ENCODE data around the gene ABLIM2.

GRCh38 chr4:7988437-7988836 lies 170.2 kb downstream of the ABLIM2 start:
- no peak for TF ChIP-seq RCOR1 (IDR thresholded peaks at IDR 0.05; ENCODE audit: insufficient replicate concordance, low read length)
- TF ChIP-seq POLR2A (IDR thresholded peaks at IDR 0.05; ENCODE audit: low read depth, low read length) = no peak
- no peak for TF ChIP-seq CTCF (conservative IDR thresholded peaks at IDR 0.05; ENCODE audit: low read depth, low read length)
- TF ChIP-seq SMC3 (IDR thresholded peaks at IDR 0.05; ENCODE audit: low read depth, low read length) = no peak
- TF ChIP-seq BHLHE40 (IDR thresholded peaks at IDR 0.05; ENCODE audit: low read depth, low read length) = peak; percentile 55; the same call in 1 of the 2 replicates
- TF ChIP-seq MAZ (IDR thresholded peaks at IDR 0.05; ENCODE audit: borderline replicate concordance, low read depth, low read length) = no peak
- no peak for TF ChIP-seq ELK1 (IDR thresholded peaks at IDR 0.05; ENCODE audit: borderline replicate concordance, low read depth, low read length)
- no peak for TF ChIP-seq RAD21 (IDR thresholded peaks at IDR 0.05; ENCODE audit: low read length)
- TF ChIP-seq MXI1 (IDR thresholded peaks at IDR 0.05; ENCODE audit: borderline replicate concordance, low read depth, low read length) = no peak
- TF ChIP-seq CHD1 (IDR thresholded peaks at IDR 0.05; ENCODE audit: low read depth, low read length) = no peak
- no peak for TF ChIP-seq RFX5 (IDR thresholded peaks at IDR 0.05; ENCODE audit: low read depth, low read length)
